ENCODE results near the gene MICALL2.

DNA sequence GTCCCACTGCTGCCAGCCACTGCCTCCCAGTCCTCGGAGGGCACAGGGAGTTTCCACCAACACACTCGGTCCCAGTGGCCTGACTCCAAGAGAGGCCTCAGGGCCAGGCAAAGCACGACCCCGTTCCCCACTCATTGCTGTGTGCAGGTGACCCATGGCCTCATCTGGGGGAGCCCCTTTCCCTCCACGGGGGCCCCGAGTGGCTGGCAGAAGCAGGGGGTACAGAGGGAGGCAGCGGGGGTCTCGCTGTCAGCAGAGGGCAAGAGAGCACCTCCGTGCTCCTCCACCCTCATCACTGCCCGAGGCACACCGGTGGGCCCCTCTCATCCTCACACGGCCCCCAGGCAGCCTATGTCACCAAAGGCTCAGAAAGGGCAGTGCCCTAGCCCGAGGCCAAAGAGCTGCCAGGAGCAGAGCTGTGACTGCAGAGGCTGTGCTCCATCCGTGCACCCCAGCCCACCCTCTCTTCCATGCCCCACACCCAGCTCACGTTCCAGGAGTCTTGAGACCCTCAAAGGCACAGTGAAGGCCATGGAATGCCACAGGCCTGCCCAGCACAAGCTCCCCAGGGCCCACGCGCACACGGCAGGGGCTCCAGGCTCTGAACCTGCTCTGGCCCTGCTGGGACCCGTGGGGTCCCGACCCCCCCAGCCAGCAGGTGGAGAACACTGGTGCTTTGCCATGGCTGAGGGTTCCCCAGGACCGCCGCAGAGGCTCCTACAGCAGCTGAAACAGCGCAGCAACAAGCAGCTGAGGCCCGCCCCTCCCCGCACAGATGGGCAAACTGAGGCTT, 25.9 kb downstream of the MICALL2 start:
- TF ChIP-seq, protein P1, sequence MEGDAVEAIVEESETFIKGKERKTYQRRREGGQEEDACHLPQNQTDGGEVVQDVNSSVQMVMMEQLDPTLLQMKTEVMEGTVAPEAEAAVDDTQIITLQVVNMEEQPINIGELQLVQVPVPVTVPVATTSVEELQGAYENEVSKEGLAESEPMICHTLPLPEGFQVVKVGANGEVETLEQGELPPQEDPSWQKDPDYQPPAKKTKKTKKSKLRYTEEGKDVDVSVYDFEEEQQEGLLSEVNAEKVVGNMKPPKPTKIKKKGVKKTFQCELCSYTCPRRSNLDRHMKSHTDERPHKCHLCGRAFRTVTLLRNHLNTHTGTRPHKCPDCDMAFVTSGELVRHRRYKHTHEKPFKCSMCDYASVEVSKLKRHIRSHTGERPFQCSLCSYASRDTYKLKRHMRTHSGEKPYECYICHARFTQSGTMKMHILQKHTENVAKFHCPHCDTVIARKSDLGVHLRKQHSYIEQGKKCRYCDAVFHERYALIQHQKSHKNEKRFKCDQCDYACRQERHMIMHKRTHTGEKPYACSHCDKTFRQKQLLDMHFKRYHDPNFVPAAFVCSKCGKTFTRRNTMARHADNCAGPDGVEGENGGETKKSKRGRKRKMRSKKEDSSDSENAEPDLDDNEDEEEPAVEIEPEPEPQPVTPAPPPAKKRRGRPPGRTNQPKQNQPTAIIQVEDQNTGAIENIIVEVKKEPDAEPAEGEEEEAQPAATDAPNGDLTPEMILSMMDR (IDR thresholded peaks at IDR 0.05; ENCODE audit: low read depth, low read length, missing input control), result no peak
- TF ChIP-seq, protein P2, sequence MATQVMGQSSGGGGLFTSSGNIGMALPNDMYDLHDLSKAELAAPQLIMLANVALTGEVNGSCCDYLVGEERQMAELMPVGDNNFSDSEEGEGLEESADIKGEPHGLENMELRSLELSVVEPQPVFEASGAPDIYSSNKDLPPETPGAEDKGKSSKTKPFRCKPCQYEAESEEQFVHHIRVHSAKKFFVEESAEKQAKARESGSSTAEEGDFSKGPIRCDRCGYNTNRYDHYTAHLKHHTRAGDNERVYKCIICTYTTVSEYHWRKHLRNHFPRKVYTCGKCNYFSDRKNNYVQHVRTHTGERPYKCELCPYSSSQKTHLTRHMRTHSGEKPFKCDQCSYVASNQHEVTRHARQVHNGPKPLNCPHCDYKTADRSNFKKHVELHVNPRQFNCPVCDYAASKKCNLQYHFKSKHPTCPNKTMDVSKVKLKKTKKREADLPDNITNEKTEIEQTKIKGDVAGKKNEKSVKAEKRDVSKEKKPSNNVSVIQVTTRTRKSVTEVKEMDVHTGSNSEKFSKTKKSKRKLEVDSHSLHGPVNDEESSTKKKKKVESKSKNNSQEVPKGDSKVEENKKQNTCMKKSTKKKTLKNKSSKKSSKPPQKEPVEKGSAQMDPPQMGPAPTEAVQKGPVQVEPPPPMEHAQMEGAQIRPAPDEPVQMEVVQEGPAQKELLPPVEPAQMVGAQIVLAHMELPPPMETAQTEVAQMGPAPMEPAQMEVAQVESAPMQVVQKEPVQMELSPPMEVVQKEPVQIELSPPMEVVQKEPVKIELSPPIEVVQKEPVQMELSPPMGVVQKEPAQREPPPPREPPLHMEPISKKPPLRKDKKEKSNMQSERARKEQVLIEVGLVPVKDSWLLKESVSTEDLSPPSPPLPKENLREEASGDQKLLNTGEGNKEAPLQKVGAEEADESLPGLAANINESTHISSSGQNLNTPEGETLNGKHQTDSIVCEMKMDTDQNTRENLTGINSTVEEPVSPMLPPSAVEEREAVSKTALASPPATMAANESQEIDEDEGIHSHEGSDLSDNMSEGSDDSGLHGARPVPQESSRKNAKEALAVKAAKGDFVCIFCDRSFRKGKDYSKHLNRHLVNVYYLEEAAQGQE (IDR thresholded peaks at IDR 0.05), result no peak
- TF ChIP-seq, protein P3, sequence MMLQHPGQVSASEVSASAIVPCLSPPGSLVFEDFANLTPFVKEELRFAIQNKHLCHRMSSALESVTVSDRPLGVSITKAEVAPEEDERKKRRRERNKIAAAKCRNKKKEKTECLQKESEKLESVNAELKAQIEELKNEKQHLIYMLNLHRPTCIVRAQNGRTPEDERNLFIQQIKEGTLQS (IDR thresholded peaks at IDR 0.05), result no peak
- no peak for TF ChIP-seq EGR1 (IDR thresholded peaks at IDR 0.05; ENCODE audit: low read depth in 2 of 2)
- TF ChIP-seq, protein P4, sequence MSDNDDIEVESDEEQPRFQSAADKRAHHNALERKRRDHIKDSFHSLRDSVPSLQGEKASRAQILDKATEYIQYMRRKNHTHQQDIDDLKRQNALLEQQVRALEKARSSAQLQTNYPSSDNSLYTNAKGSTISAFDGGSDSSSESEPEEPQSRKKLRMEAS (IDR thresholded peaks at IDR 0.05), result no peak
- TF ChIP-seq, protein P5, sequence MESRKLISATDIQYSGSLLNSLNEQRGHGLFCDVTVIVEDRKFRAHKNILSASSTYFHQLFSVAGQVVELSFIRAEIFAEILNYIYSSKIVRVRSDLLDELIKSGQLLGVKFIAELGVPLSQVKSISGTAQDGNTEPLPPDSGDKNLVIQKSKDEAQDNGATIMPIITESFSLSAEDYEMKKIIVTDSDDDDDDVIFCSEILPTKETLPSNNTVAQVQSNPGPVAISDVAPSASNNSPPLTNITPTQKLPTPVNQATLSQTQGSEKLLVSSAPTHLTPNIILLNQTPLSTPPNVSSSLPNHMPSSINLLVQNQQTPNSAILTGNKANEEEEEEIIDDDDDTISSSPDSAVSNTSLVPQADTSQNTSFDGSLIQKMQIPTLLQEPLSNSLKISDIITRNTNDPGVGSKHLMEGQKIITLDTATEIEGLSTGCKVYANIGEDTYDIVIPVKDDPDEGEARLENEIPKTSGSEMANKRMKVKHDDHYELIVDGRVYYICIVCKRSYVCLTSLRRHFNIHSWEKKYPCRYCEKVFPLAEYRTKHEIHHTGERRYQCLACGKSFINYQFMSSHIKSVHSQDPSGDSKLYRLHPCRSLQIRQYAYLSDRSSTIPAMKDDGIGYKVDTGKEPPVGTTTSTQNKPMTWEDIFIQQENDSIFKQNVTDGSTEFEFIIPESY (IDR thresholded peaks at IDR 0.05), result no peak
- no peak for TF ChIP-seq RAD21 (IDR thresholded peaks at IDR 0.05)
- TF ChIP-seq RXRA (IDR thresholded peaks at IDR 0.05), result no peak
- no peak for TF ChIP-seq GABPA (IDR thresholded peaks at IDR 0.05 in 1 of 2, conservative IDR thresholded peaks at IDR 0.05 in 1 of 2)
- TF ChIP-seq FOXA1 (IDR thresholded peaks at IDR 0.05), result no peak
- no peak for TF ChIP-seq JUND (IDR thresholded peaks at IDR 0.05)
- TF ChIP-seq TAF1 (conservative IDR thresholded peaks at IDR 0.05), result no peak

All from liver (tissue), 3 donors.